WTC11 (cell line): ENCODE measurements around the gene GORAB. TPM values are rescaled to one million over a fixed set of nuclear protein-coding genes. Genes with fewer than 3 reads are reported as not detected.

ENCODE experiments used
- ATAC-seq: fragments of 200-7000 bp; cut with Tn5 transposase; 2 replicates; pipeline ENCODE4 v1.10.0; 2021; ENCODE audit warnings: mild to moderate bottlenecking, moderate library complexity
- CTCF ChIA-PET: fragments of 300-600 bp; sonication (Branson Sonifier 250); formaldehyde crosslinking; loops from one replicate; lab custom pipeline; 2021; ENCODE audit warnings: antibody characterized with exemption; lab: Charles Lee
- POLR2A ChIA-PET: fragments of 350-600 bp; sonication (Branson Sonifier 250); formaldehyde crosslinking; loops from one replicate; lab custom pipeline; 2021; ENCODE audit warnings: antibody characterized with exemption; lab: Charles Lee
- DNase-seq: peaks from one replicate; pipeline ENCODE4 v3.0.0; 2021; ENCODE audit warnings: low spot score
- H3K27ac Mint-ChIP-seq: 2 replicates; pipeline ENCODE4 v1.8.0; 2021; ENCODE audit warnings: mixed read lengths
- H3K27me3 Mint-ChIP-seq: 2 replicates; pipeline ENCODE4 v1.8.0; 2021; ENCODE audit warnings: low read depth, mild to moderate bottlenecking, moderate library complexity, mixed read lengths
- H3K36me3 Mint-ChIP-seq: 2 replicates; pipeline ENCODE4 v1.8.0; 2021; ENCODE audit warnings: mixed read lengths
- H3K4me1 Mint-ChIP-seq: 2 replicates; pipeline ENCODE4 v1.8.0; 2022; ENCODE audit warnings: mixed read lengths
- H3K4me3 Mint-ChIP-seq: 2 replicates; pipeline ENCODE4 v1.8.0; 2021; ENCODE audit warnings: mild to moderate bottlenecking, moderate library complexity, mixed read lengths
- H3K9me3 Mint-ChIP-seq: 2 replicates; pipeline ENCODE4 v1.8.0; 2021; ENCODE audit warnings: mixed read lengths
- AR ChIP-seq: fragments of 250-450 bp; sonication (Bioruptor Pico); IDR thresholded peaks from 2 replicates; pipeline ENCODE4 v1.9.0; 2021; ENCODE audit warnings: mild to moderate bottlenecking
- ATF3 ChIP-seq: sonication (generic); formaldehyde crosslinking; conservative IDR thresholded peaks from 2 replicates; pipeline ENCODE4 v1.8.1; 2022; ENCODE audit warnings: mild to moderate bottlenecking, missing genetic modification reagents
- CREB1 ChIP-seq: sonication (generic); formaldehyde crosslinking; IDR thresholded peaks from 2 replicates; pipeline ENCODE4 v1.8.0; 2023; ENCODE audit warnings: mild to moderate bottlenecking, missing genetic modification reagents
- ERG ChIP-seq: fragments of 250-450 bp; sonication (Bioruptor Pico); IDR thresholded peaks from 2 replicates; pipeline ENCODE4 v1.8.0; 2021; ENCODE audit warnings: mild to moderate bottlenecking
- ETV6 ChIP-seq: sonication (generic); formaldehyde crosslinking; IDR thresholded peaks from 2 replicates; pipeline ENCODE4 v1.8.1; 2022; ENCODE audit warnings: mild to moderate bottlenecking, missing genetic modification reagents
- FOXJ3 ChIP-seq: sonication (generic); formaldehyde crosslinking; IDR thresholded peaks from 2 replicates; pipeline ENCODE4 v1.9.0; 2021; ENCODE audit warnings: missing genetic modification reagents, mild to moderate bottlenecking, borderline replicate concordance
- GTF2I ChIP-seq: fragments of 250-450 bp; sonication (Bioruptor Pico); conservative IDR thresholded peaks from 2 replicates; pipeline ENCODE4 v1.4.0; 2021; ENCODE audit warnings: mild to moderate bottlenecking
- HMGA2 ChIP-seq: fragments of 250-450 bp; sonication (Bioruptor Pico); IDR thresholded peaks from 2 replicates; pipeline ENCODE4 v1.4.0; 2021; ENCODE audit warnings: mild to moderate bottlenecking, moderate library complexity
- JUN ChIP-seq: sonication (generic); formaldehyde crosslinking; IDR thresholded peaks from 2 replicates; pipeline ENCODE4 v1.8.0; 2023; ENCODE audit warnings: mild to moderate bottlenecking, missing genetic modification reagents
- NFATC4 ChIP-seq: fragments of 250-450 bp; sonication (Bioruptor Pico); IDR thresholded peaks from 2 replicates; pipeline ENCODE4 v1.9.0; 2021; ENCODE audit warnings: mild to moderate bottlenecking
- NR1H2 ChIP-seq: sonication (generic); formaldehyde crosslinking; IDR thresholded peaks from 2 replicates; pipeline ENCODE4 v1.9.0; 2021; ENCODE audit warnings: mild to moderate bottlenecking, moderate library complexity, missing genetic modification reagents
- NR3C1 ChIP-seq: sonication (generic); formaldehyde crosslinking; conservative IDR thresholded peaks from 2 replicates; pipeline ENCODE4 v1.8.1; 2023; ENCODE audit warnings: low read depth, mild to moderate bottlenecking, missing genetic modification reagents
- OVOL2 ChIP-seq: fragments of 250-450 bp; sonication (Bioruptor Pico); IDR thresholded peaks from 2 replicates; pipeline ENCODE4 v1.9.0; 2021; ENCODE audit warnings: mild to moderate bottlenecking, borderline replicate concordance
- STAT6 ChIP-seq: sonication (generic); formaldehyde crosslinking; conservative IDR thresholded peaks from 2 replicates; pipeline ENCODE4 v1.8.1; 2023; ENCODE audit warnings: mild to moderate bottlenecking, low read depth, missing genetic modification reagents, moderate library complexity
- ZMAT4 ChIP-seq: fragments of 250-450 bp; sonication (Bioruptor Pico); IDR thresholded peaks from 2 replicates; pipeline ENCODE4 v1.9.0; 2021; ENCODE audit warnings: mild to moderate bottlenecking
- ZNF121 ChIP-seq: sonication (generic); formaldehyde crosslinking; IDR thresholded peaks from 2 replicates; pipeline ENCODE4 v1.8.0; 2023; ENCODE audit warnings: missing genetic modification reagents
- ZNF138 ChIP-seq: sonication (generic); formaldehyde crosslinking; conservative IDR thresholded peaks from 2 replicates; pipeline ENCODE4 v1.8.1; 2022; ENCODE audit warnings: mild to moderate bottlenecking, moderate library complexity, missing genetic modification reagents
- ZNF396 ChIP-seq: fragments of 250-450 bp; sonication (Bioruptor Pico); IDR thresholded peaks from 2 replicates; pipeline ENCODE4 v1.8.0; 2021; ENCODE audit warnings: mild to moderate bottlenecking, moderate library complexity, borderline replicate concordance
- ZNF416 ChIP-seq: fragments of 250-450 bp; sonication (Bioruptor Pico); IDR thresholded peaks from 2 replicates; pipeline ENCODE4 v1.9.0; 2021; ENCODE audit warnings: mild to moderate bottlenecking, inconsistent platforms
- ZNF423 ChIP-seq: fragments of 250-450 bp; sonication (Bioruptor Pico); IDR thresholded peaks from 2 replicates; pipeline ENCODE4 v2.1.2; 2022; ENCODE audit warnings: mild to moderate bottlenecking, moderate library complexity
- total RNA-seq: library from RNA; stranded (reverse); gene quantifications from 3 replicates; pipeline ENCODE4 v1.2.3, GENCODE V29; 2021

The GORAB gene
- total RNA-seq, 1 experiment from 2014 or later = 9.1 TPM

GRCh38 chr1:170586321-170587252, 54.6 kb downstream of the GORAB start:
- Mint-ChIP-seq H3K27me3 (peaks cover 100% of the 10 kb centered on the region), H3K36me3 (no peaks in the 10 kb centered on the region), H3K9me3 (no peaks in the 10 kb centered on the region), H3K4me1 (peaks cover 21% of the 10 kb centered on the region), H3K4me3 (no peak overlapping the region), H3K27ac (no peak overlapping the region)
- peak; percentile 72 for ATAC-seq
- ChIA-PET POLR2A (no interaction called here), CTCF (no interaction called here)
- no peak for TF ChIP-seq NR3C1 (CRISPR knock-in tag)
- no peak for DNase-seq

- CTCF ChIA-PET = no interaction called here
Observed at GRCh38 chr1:170587253-170587593, 55.3 kb downstream of the GORAB start.

GRCh38 chr1:170590921-170591705, 59.1 kb downstream of the GORAB start:
- Mint-ChIP-seq H3K9me3 (no peaks in the 10 kb centered on the region), H3K27me3 (peaks cover 71% of the 10 kb centered on the region), H3K4me3 (no peak overlapping the region)
- POLR2A ChIA-PET = no interaction called here
- DNase-seq (no peak), ATAC-seq (no peak)
- CTCF ChIA-PET = interaction anchor here (0.5 kb wide), 1 partner anchor 1411 kb away, joined by 3 read pairs; no protein-coding TSS in a partner anchor
- TF ChIP-seq OVOL2 (CRISPR knock-in tag) (no peak), FOXJ3 (no peak), ZNF396 (CRISPR knock-in tag) (no peak)
- TF ChIP-seq, all 79 proteins: peak for 0
- Mint-ChIP-seq H3K4me1 (peaks cover 26% of the 10 kb centered on the region), H3K36me3 (no peaks in the 10 kb centered on the region), H3K27ac (no peak overlapping the region)

More at GRCh38 chr1:170587253-170587593, 55.3 kb downstream of the GORAB start:
- Mint-ChIP-seq H3K4me1 (peaks cover 21% of the 10 kb centered on the region), H3K36me3 (no peaks in the 10 kb centered on the region), H3K4me3 (no peak overlapping the region), H3K27me3 (peaks cover 98% of the 10 kb centered on the region), H3K27ac (no peak overlapping the region), H3K9me3 (no peaks in the 10 kb centered on the region)
- POLR2A ChIA-PET = no interaction called here
- ATAC-seq (no peak), DNase-seq (no peak)
- no peak for TF ChIP-seq NR1H2 (CRISPR knock-in tag)
- no peak for TF ChIP-seq GTF2I (CRISPR knock-in tag)
- no peak for TF ChIP-seq ZMAT4
- no peak for TF ChIP-seq NFATC4 (CRISPR knock-in tag)
- no peak for TF ChIP-seq ERG (CRISPR knock-in tag)

- no peak for DNase-seq
- Mint-ChIP-seq H3K27ac (no peak overlapping the region), H3K27me3 (peaks cover 56% of the 10 kb centered on the region), H3K4me1 (peaks cover 16% of the 10 kb centered on the region), H3K4me3 (no peak overlapping the region), H3K36me3 (no peaks in the 10 kb centered on the region), H3K9me3 (peaks cover 11% of the 10 kb centered on the region)
- no peak for ATAC-seq
- CTCF ChIA-PET = interaction anchor here (1.2 kb wide), 1 partner anchor 9 kb away, joined by 3 read pairs; no protein-coding TSS in a partner anchor
- POLR2A ChIA-PET = no interaction called here
- TF ChIP-seq ZNF121 (no peak), STAT6 (CRISPR knock-in tag) (no peak), ETV6 (no peak), ZNF138 (CRISPR knock-in tag) (no peak), ATF3 (CRISPR knock-in tag) (no peak), ZNF423 (CRISPR knock-in tag) (no peak), ZNF416 (CRISPR knock-in tag) (no peak), JUN (CRISPR knock-in tag) (no peak), CREB1 (CRISPR knock-in tag) (no peak), AR (no peak), HMGA2 (CRISPR knock-in tag) (no peak)
Observed at GRCh38 chr1:170592591-170593111, 60.7 kb downstream of the GORAB start.
